HUES64 (cell line): ENCODE data around the gene ALOX12.

ENCODE experiments used
- H3K27ac ChIP-seq: 2 replicates; pipeline ENCODE4 v1.7.0; 2013; ENCODE audit warnings: low read depth, low read length, inconsistent platforms
- H3K27me3 ChIP-seq: 2 replicates; pipeline ENCODE4 v1.6.1; 2013; ENCODE audit warnings: mild to moderate bottlenecking, low read length; ENCODE audit not compliant: insufficient read depth
- H3K36me3 ChIP-seq: 2 replicates; pipeline ENCODE4 v1.6.1; 2013; ENCODE audit warnings: mild to moderate bottlenecking, low read length; ENCODE audit not compliant: insufficient read depth
- H3K4me1 ChIP-seq: 2 replicates; pipeline ENCODE4 v1.6.1; 2013; ENCODE audit warnings: mild to moderate bottlenecking, low read length, moderate library complexity; ENCODE audit not compliant: insufficient read depth
- H3K4me3 ChIP-seq: 2 replicates; pipeline ENCODE4 v1.5.1; 2013; ENCODE audit warnings: mild to moderate bottlenecking, low read length, moderate library complexity
- H3K9ac ChIP-seq: 2 replicates; pipeline ENCODE4 v1.6.1; 2013; ENCODE audit warnings: mild to moderate bottlenecking, low read depth, low read length
- H3K9me3 ChIP-seq: 2 replicates; pipeline ENCODE4 v1.6.1; 2013; ENCODE audit warnings: low read depth, low read length; ENCODE audit not compliant: insufficient read depth
- WGBS: fragments of 150-250, 120-280 bp; methylation state at CpG from one replicate; pipeline ENCODE4 v1.1.7; 2013; ENCODE audit warnings: missing lambda C conversion rate; 5-methylcytosine and 5-hydroxymethylcytosine counted together

The ALOX12 gene

DNA sequence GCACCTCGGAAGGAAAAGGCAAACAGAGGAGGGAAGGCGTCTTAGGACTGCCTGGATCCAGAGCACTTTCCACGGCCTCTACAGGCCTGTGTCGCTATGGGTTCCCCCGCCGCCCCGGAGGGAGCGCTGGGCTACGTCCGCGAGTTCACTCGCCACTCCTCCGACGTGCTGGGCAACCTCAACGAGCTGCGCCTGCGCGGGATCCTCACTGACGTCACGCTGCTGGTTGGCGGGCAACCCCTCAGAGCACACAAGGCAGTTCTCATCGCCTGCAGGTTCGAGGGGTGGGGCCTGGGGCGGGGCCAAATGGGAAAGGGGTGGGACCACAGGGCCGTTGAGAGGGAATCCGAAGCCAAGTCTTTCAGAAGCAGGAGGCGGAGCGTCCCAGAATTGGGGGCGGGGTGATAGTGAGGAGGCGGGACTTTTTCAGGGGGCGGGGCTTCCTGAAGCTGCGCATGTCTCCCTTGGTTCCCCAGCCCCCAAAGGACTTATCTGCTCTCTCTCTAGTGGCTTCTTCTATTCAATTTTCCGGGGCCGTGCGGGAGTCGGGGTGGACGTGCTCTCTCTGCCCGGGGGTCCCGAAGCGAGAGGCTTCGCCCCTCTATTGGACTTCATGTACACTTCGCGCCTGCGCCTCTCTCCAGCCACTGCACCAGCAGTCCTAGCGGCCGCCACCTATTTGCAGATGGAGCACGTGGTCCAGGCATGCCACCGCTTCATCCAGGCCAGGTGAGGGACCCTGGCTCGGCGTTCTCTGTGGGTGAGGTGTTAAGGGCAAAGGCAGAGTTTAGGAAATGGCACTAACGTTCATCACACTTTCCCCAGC lies 27.9 kb downstream of the ALOX12 start:
- Histone ChIP-seq H3K27ac (no peak overlapping the region), H3K36me3 (no peaks in the 10 kb centered on the region), H3K4me1 (peaks cover 4% of the 10 kb centered on the region; the same call in 1 of the 2 replicates), H3K27me3 (peaks cover 38% of the 10 kb centered on the region), H3K9me3 (no peaks in the 10 kb centered on the region), H3K4me3 (peak overlapping the region; percentile 50), H3K9ac (peak overlapping the region; percentile 3; the same call in 1 of the 2 replicates)
- 38% methylated on average over 51 of the region's 51 CpGs for WGBS

- Histone ChIP-seq H3K27ac (no peak overlapping the region), H3K9me3 (no peaks in the 10 kb centered on the region), H3K27me3 (peaks cover 38% of the 10 kb centered on the region), H3K4me3 (no peak overlapping the region), H3K36me3 (no peaks in the 10 kb centered on the region), H3K4me1 (peaks cover 4% of the 10 kb centered on the region; the same call in 1 of the 2 replicates), H3K9ac (no peak overlapping the region)
- 93% methylated on average over 8 of the region's 8 CpGs for WGBS
Measured at GRCh38 chr17:7024402-7024785, 28.5 kb downstream of the ALOX12 start.

DNA sequence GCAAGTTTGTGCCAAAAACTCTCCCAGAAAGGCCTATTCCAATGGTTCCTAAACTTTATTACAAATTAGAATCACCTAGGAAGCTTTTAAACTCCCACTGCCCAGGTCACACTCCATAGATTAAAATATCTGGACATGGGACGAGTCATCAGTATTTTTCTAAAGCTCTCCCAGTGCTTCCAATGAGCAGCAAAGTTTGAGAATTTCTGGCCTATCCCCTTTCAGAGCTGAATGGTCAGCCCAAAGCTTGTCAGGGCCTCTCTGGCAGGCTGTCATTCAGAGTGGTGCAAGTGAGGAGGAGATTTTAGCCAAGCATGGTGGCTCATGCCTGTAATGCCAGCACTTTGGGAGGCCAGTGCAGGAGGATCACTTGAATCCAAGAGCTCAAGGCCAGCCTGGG lies 29.4 kb downstream of the ALOX12 start:
- Histone ChIP-seq H3K27me3 (peaks cover 36% of the 10 kb centered on the region), H3K27ac (no peak overlapping the region), H3K9me3 (no peaks in the 10 kb centered on the region), H3K4me3 (no peak overlapping the region), H3K9ac (no peak overlapping the region), H3K4me1 (no peaks in the 10 kb centered on the region), H3K36me3 (no peaks in the 10 kb centered on the region)
- 93% methylated on average over 1 of the region's 1 CpG for WGBS

DNA sequence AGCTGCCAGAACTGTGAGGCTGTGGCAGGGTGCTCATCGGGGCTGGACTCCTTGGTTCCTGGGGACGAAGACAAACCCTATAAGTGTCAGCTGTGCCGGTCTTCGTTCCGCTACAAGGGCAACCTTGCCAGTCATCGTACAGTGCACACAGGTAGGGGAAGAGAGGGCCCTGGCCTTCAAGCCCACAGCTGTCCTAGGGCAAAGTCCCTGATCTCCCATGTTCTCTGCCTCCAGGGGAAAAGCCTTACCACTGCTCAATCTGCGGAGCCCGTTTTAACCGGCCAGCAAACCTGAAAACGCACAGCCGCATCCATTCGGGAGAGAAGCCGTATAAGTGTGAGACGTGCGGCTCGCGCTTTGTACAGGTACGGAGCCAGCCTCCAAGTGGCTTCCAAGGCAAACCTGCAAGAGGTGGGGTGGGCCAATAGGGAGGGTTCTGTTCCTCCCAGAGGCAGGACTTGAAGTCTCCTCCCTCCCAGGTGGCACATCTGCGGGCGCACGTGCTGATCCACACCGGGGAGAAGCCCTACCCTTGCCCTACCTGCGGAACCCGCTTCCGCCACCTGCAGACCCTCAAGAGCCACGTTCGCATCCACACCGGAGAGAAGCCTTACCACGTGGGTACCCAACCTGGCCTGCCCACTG lies 30.7 kb downstream of the ALOX12 start:
- Histone ChIP-seq H3K36me3 (no peaks in the 10 kb centered on the region), H3K9ac (no peak overlapping the region), H3K4me3 (no peak overlapping the region), H3K9me3 (no peaks in the 10 kb centered on the region), H3K4me1 (no peaks in the 10 kb centered on the region), H3K27me3 (peaks cover 23% of the 10 kb centered on the region), H3K27ac (no peak overlapping the region)
- WGBS, result 94% methylated on average over 29 of the region's 29 CpGs

GRCh38 chr17:7027335-7027734 lies 31.5 kb downstream of the ALOX12 start:
- Histone ChIP-seq H3K36me3 (no peaks in the 10 kb centered on the region), H3K4me1 (no peaks in the 10 kb centered on the region), H3K27ac (no peak overlapping the region), H3K4me3 (no peak overlapping the region), H3K27me3 (peaks cover 16% of the 10 kb centered on the region), H3K9me3 (no peaks in the 10 kb centered on the region), H3K9ac (no peak overlapping the region)
- WGBS, result 89% methylated on average over 13 of the region's 13 CpGs

DNA sequence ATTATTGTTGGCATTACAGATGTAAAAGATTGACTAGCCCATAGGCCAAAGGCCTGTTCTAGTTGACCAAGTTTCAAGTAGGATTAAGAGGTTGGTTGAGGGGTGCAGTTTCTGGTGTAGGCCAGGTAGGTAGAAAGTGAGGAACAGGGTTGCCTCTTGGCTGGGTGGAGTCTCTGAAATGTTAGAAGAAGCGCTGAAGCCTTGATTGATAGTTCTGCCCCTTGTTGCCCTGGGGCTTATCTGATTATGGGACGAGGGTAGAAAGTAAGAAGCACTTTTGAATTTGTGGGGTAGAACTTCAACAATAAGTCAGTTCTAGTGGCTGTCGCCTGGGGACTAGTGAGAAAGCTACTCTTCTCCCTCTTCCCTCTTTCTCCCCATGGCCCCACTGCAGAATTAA lies 33.2 kb downstream of the ALOX12 start:
- Histone ChIP-seq H3K9ac (no peak overlapping the region), H3K27me3 (peaks cover under 1% of the 10 kb centered on the region; the same call in 1 of the 2 replicates), H3K36me3 (no peaks in the 10 kb centered on the region), H3K4me1 (no peaks in the 10 kb centered on the region), H3K9me3 (no peaks in the 10 kb centered on the region), H3K4me3 (no peak overlapping the region), H3K27ac (no peak overlapping the region)
- 92% methylated on average over 2 of the region's 3 CpGs for WGBS

GRCh38 chr17:7029659-7030058 lies 33.8 kb downstream of the ALOX12 start:
- Histone ChIP-seq H3K9ac (no peak overlapping the region), H3K27me3 (no peaks in the 10 kb centered on the region), H3K36me3 (no peaks in the 10 kb centered on the region), H3K4me1 (no peaks in the 10 kb centered on the region), H3K9me3 (no peaks in the 10 kb centered on the region), H3K4me3 (no peak overlapping the region), H3K27ac (no peak overlapping the region)
- 92% methylated on average over 8 of the region's 8 CpGs for WGBS

DNA sequence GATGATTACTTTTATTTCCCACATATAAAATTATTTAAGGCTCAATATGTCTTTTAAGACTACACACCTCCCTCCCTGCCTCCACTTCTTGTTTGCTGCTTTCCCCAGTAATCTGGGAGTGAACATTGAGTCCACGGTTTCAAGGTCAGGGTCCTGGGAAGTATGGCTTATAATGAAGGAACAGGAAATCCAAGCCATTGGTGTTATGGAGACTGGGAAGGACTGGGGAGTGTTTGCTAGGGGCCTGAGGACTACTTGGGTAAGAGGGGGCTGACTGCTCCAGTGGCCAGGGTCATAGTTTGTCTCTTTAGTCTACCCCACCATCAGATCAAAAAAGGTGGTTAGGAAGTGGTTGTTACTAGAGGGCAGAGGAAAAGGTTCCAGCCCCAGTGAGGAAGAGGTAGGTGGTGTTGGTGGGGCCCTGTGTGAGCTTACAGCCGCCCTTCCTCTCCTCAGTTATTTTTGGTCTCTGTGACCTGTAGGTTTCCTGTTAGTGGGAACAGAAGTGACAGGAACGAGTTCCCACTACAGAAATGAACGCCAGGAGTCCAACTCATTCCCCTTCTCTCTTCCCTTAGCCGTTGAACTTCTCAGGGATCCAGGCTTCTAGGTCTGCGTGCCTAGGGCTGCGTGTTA lies 39.2 kb downstream of the ALOX12 start:
- peak overlapping the region; percentile 55 for H3K9ac ChIP-seq
- peaks cover 9% of the 10 kb centered on the region for H3K27me3 ChIP-seq
- H3K4me3 ChIP-seq, result peak overlapping the region; percentile 86
- 34% methylated on average over 7 of the region's 7 CpGs for WGBS
- peaks cover 6% of the 10 kb centered on the region; the same call in 1 of the 2 replicates for H3K4me1 ChIP-seq
- H3K27ac ChIP-seq, result 0 out of 2 replicates have a peak overlapping the region, but pooled peaks have one; percentile 6
- H3K9me3 ChIP-seq, result no peaks in the 10 kb centered on the region
- H3K36me3 ChIP-seq, result no peaks in the 10 kb centered on the region

- Histone ChIP-seq H3K27ac (peak within 1 kb of the TSS; percentile 40; the same call in 1 of the 2 replicates), H3K4me3 (peak within 1 kb of the TSS; percentile 86), H3K4me1 (peaks cover 6% of the 10 kb centered on the region; the same call in 1 of the 2 replicates), H3K36me3 (no peaks in the 10 kb centered on the region), H3K9ac (peak within 1 kb of the TSS; percentile 70), H3K27me3 (peaks cover 9% of the 10 kb centered on the region), H3K9me3 (no peaks in the 10 kb centered on the region)
- 1% methylated on average over 52 of the region's 52 CpGs for WGBS
Measured at GRCh38 chr17:7035591-7036368, 39.9 kb downstream of the ALOX12 start, which contains the start of gene SLC16A13. SLC16A13 (plus strand) TSS chr17:7036015; CDS start chr17:7036383, 368 bp downstream.

DNA sequence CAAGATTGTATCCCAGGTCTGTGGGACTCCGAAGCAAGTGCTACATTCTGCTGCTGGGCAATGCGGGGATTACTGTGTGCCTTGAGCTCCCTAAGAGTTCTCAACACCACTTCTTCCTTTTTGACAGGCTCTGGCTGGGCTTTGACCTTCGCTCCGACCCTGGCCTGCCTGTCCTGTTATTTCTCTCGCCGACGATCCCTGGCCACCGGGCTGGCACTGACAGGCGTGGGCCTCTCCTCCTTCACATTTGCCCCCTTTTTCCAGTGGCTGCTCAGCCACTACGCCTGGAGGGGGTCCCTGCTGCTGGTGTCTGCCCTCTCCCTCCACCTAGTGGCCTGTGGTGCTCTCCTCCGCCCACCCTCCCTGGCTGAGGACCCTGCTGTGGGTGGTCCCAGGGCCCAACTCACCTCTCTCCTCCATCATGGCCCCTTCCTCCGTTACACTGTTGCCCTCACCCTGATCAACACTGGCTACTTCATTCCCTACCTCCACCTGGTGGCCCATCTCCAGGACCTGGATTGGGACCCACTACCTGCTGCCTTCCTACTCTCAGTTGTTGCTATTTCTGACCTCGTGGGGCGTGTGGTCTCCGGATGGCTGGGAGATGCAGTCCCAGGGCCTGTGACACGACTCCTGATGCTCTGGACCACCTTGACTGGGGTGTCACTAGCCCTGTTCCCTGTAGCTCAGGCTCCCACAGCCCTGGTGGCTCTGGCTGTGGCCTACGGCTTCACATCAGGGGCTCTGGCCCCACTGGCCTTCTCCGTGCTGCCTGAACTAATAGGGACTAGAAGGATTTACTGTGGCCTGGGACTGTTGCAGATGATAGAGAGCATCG lies 42.4 kb downstream of the ALOX12 start:
- Histone ChIP-seq H3K27ac (no peak overlapping the region), H3K36me3 (no peaks in the 10 kb centered on the region), H3K27me3 (peaks cover 31% of the 10 kb centered on the region), H3K4me3 (no peak overlapping the region), H3K9ac (no peak overlapping the region), H3K4me1 (peaks cover 10% of the 10 kb centered on the region), H3K9me3 (no peaks in the 10 kb centered on the region)
- WGBS, result 83% methylated on average over 19 of the region's 19 CpGs
